Ovary (tissue), 9 donors: ENCODE results near the gene CFAP54. TPM values are rescaled to one million over a fixed set of nuclear protein-coding genes. Genes with fewer than 3 reads are reported as not detected.

ENCODE experiments used
- DNase-seq, 5 donors: peaks; one replicate each; pipeline ENCODE4 v3.0.0-alpha.2; 2019 to 2020
- H3K27ac ChIP-seq, 2 donors: fragments of 200-600 bp; one replicate each; pipeline versions ENCODE4 v1.5.1 to v1.8.0; 2019 to 2022
- H3K27me3 ChIP-seq: fragments of 200-600 bp; one replicate; pipeline ENCODE4 v1.8.0; 2022
- H3K36me3 ChIP-seq: fragments of 200-600 bp; sonication (generic); one replicate; pipeline ENCODE4 v1.5.1; 2019
- H3K4me1 ChIP-seq: one replicate; pipeline ENCODE4 v1.8.1; 2013; ENCODE audit warnings: mild to moderate bottlenecking, moderate library complexity; ENCODE audit not compliant: insufficient read depth
- H3K4me3 ChIP-seq: fragments of 200-600 bp; sonication (generic); one replicate; pipeline ENCODE4 v1.5.1; 2017
- H3K9me3 ChIP-seq, 2 donors: fragments of 200-600 bp in 1 of 2; sonication (generic) in 1 of 2; one replicate each; pipeline versions ENCODE4 v1.5.1 to v1.8.1; 2013 to 2019; ENCODE audit warnings: mild to moderate bottlenecking in 1 of 2, moderate library complexity in 1 of 2
- EP300 ChIP-seq: sonication (generic); formaldehyde crosslinking; IDR thresholded peaks from one replicate; pipeline ENCODE4 v1.6.1; 2017; ENCODE audit warnings: antibody characterized with exemption
- POLR2A ChIP-seq: fragments of 450-650 bp; IDR thresholded peaks from one replicate; pipeline ENCODE4 v1.6.1; 2017; ENCODE audit warnings: antibody characterized with exemption, mild to moderate bottlenecking, moderate library complexity
- WGBS, 3 donors: extraction: QIAGEN DNeasy Blood & Tissue Kit in 1 of 3; methylation state at CpG; one replicate each; pipeline versions ENCODE4 v1.1.5 to v1.1.7; 2013 to 2017; 5-methylcytosine and 5-hydroxymethylcytosine counted together
- intact Hi-C, 4 donors: fragments of 100-400 bp; cut with DNase I; formaldehyde crosslinking; loops; one replicate each; pipeline versions ENCODE4 v1.11.0 to v1.15.1; 2022 to 2023
- polyA plus RNA-seq, 2 donors: library from polyadenylated mRNA; stranded (reverse); fragments of 200-250 nt in 1 of 2; fragments of 350-450 nt in 1 of 2; fragmentation: Illumina TruSeq in 1 of 2; extraction: RNeasy Lipid Tissue Mini Kit (QIAGEN cat#74804) in 1 of 2; gene quantifications; one replicate each; pipeline ENCODE4 v1.2.3, GENCODE V29; 2013 to 2014
- total RNA-seq, 7 donors: library from RNA; depleted of rRNA in 2 of 7; stranded (reverse); fragments of >200 nt in 2 of 7; fragmentation: NEBNext Ultra II Directional in 3 of 7; extraction: Animal tissue kit (Norgen Biotek cat#: 25700) in 3 of 7; gene quantifications; one replicate each; pipeline versions ENCODE4 v1.1.0 to v1.2.4, GENCODE V29; 2016 to 2023
- TF ChIP-seq, protein P1 (sequence below), 3 donors: fragments of 450-650 bp in 2 of 3; fragments of 200-600 bp in 1 of 3; IDR thresholded peaks; one replicate each; pipeline versions ENCODE4 v1.5.1 to v1.8.0; 2016 to 2022; ENCODE audit warnings: antibody characterized with exemption in 3 of 3, mild to moderate bottlenecking in 1 of 3
- donor health status: DM: no; HTN: no; CAD: no; lungs with moderate emphysema.
- donor health status: DM: no; HTN: no; CAD: no.
- donor health status: Bipolar disorder and iron deficiency.
- donor health status: DM: yes; HTN: yes; CAD: no.
- donor health status: DM: no; HTN: no; CAD: no.
- donor health status: DM: yes; HTN: yes; CAD: no.

The CFAP54 gene
- total and polyA plus RNA-seq, 9 donors: 0.15 to 29.8 (median 1.7) TPM

DNA sequence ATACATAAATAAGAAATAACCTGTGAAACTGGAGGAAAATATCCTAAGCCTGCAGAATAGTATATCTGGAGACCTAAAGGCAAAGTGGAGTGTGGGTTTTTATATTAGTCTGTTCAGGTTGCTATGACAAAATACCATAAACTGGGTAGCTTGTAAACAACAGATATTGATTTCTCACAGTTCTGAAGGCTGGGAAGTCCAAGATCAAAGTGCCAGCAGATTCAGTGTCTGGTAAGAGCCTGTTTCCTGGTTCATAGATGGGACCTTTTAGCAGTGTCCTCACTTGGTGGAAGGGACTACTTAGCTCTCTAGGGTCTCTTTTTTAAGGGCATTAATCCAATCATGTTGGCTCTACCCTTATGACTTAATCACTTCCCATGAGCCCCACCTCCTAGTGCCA is 392.2 kb downstream of the CFAP54 start:
- H3K27ac ChIP-seq: no peak overlapping the region
- H3K4me3 ChIP-seq: no peak overlapping the region
- no peaks in the 10 kb centered on the region for H3K27me3 ChIP-seq
- H3K36me3 ChIP-seq: no peaks in the 10 kb centered on the region
- H3K4me1 ChIP-seq: no peaks in the 10 kb centered on the region
- no peaks in the 10 kb centered on the region for H3K9me3 ChIP-seq
- intact Hi-C loops: no loop called here
- TF ChIP-seq, protein P1, sequence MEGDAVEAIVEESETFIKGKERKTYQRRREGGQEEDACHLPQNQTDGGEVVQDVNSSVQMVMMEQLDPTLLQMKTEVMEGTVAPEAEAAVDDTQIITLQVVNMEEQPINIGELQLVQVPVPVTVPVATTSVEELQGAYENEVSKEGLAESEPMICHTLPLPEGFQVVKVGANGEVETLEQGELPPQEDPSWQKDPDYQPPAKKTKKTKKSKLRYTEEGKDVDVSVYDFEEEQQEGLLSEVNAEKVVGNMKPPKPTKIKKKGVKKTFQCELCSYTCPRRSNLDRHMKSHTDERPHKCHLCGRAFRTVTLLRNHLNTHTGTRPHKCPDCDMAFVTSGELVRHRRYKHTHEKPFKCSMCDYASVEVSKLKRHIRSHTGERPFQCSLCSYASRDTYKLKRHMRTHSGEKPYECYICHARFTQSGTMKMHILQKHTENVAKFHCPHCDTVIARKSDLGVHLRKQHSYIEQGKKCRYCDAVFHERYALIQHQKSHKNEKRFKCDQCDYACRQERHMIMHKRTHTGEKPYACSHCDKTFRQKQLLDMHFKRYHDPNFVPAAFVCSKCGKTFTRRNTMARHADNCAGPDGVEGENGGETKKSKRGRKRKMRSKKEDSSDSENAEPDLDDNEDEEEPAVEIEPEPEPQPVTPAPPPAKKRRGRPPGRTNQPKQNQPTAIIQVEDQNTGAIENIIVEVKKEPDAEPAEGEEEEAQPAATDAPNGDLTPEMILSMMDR (IDR thresholded peaks at IDR 0.05): no peak
- TF ChIP-seq EP300 (no peak), POLR2A (no peak)
- DNase-seq: no peak

DNA sequence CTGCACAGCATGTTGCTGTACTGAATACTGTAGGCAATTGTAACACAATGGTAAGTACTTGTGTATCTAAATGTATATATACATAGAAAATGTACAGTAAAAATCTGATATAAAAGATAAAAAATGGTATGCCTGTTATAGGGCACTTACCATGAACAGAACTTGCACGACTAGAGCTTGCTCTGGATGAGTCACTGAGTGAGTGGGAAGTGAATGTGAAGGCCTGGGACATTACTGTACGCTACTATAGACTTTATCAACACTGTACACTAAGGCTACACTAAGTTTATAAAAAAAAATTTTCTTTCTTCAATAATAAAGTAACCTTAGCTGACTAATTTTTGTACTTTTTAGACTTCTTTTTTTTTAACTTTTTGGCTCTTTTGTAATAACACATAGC is 393.5 kb downstream of the CFAP54 start:
- TF ChIP-seq, protein P1 (IDR thresholded peaks at IDR 0.05): no peak
- TF ChIP-seq EP300: no peak
- no peak for TF ChIP-seq POLR2A

DNA sequence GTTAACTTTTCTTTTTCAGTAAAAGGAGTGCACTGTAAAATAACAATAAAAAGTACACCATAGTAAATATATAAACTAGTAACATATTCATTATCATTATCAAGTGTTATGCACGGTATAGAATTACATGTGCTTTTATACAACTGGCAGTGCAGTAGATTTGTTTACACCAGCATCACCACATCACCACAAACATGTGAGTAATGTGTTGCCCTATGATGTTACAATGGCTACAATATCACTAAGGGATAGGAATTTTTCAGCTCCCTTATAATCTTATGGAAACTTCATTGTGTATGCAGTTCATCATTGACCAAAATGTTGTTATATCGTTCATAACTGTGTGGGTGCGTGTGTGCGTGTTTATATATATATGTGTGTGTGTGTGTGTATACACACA is 394.2 kb downstream of the CFAP54 start:
- intact Hi-C loops: no loop called here
- no peak overlapping the region for H3K4me3 ChIP-seq
- H3K27me3 ChIP-seq: no peaks in the 10 kb centered on the region
- no peaks in the 10 kb centered on the region for H3K9me3 ChIP-seq
- no peaks in the 10 kb centered on the region for H3K4me1 ChIP-seq
- 73 to 78% (median 74%) methylated on average over 4 of the region's 4 CpGs for WGBS, 3 donors
- no peak for DNase-seq
- TF ChIP-seq POLR2A (no peak), EP300 (no peak)
- TF ChIP-seq, protein P1 (IDR thresholded peaks at IDR 0.05): no peak
- H3K36me3 ChIP-seq: no peaks in the 10 kb centered on the region
- H3K27ac ChIP-seq: no peak overlapping the region

More for the DNA sequence above, 393.5 kb downstream of the CFAP54 start:
- H3K4me3 ChIP-seq: no peak overlapping the region
- intact Hi-C loops: no loop called here
- DNase-seq: no peak
- H3K4me1 ChIP-seq: no peaks in the 10 kb centered on the region
- no peaks in the 10 kb centered on the region for H3K36me3 ChIP-seq
- H3K9me3 ChIP-seq: no peaks in the 10 kb centered on the region
- 11 to 30% (median 13%) methylated on average over 2 of the region's 2 CpGs for WGBS, 3 donors
- H3K27me3 ChIP-seq: no peaks in the 10 kb centered on the region
- no peak overlapping the region for H3K27ac ChIP-seq

DNA sequence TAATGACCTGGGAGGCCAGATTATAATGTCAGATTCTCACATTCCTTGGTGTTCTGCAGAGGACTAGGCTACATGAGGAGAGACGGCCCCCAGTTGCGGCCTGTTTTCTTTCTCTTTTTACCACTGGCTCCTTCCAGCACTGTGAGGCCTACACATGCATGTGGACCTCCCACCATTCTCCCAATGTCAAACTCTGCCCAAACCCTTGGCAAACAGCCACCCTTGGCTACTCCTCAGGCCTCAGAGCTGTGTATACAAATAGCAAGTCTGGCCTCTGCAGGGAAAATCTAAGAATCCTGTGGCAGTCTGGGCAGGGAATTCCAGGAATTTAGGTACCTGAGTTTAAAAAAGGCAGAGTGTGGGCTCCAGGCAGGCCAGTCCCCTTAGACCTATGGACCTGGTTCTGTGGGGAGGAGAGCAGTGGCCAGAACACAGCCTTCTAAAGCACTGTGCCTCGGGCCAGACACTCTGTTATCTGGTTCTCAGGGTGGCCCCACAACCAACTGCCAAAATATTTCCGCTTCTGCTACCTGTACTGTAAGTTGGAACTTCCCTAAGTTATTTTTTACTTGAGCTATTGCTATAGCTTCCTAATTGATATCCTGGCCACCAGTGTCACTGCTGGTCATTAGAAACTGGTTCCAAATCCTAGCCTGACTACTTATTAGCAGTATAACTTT is 397.8 kb downstream of the CFAP54 start:
- TF ChIP-seq EP300 (no peak), POLR2A (no peak)
- TF ChIP-seq, protein P1 (IDR thresholded peaks at IDR 0.05): no peak
- DNase-seq: peak in 4 of 5 donors; percentile 34 to 57 (median 42)
- H3K4me3 ChIP-seq: no peak overlapping the region
- H3K9me3 ChIP-seq: no peaks in the 10 kb centered on the region
- WGBS, 3 donors: 24 to 29% (median 24%) methylated on average over 4 of the region's 4 CpGs
- no peaks in the 10 kb centered on the region for H3K36me3 ChIP-seq
- H3K4me1 ChIP-seq: no peaks in the 10 kb centered on the region
- no peak overlapping the region for H3K27ac ChIP-seq
- no peaks in the 10 kb centered on the region for H3K27me3 ChIP-seq
- intact Hi-C loops: no loop called here
